ENCODE data around the gene ENHO.

The ENHO gene

DNA sequence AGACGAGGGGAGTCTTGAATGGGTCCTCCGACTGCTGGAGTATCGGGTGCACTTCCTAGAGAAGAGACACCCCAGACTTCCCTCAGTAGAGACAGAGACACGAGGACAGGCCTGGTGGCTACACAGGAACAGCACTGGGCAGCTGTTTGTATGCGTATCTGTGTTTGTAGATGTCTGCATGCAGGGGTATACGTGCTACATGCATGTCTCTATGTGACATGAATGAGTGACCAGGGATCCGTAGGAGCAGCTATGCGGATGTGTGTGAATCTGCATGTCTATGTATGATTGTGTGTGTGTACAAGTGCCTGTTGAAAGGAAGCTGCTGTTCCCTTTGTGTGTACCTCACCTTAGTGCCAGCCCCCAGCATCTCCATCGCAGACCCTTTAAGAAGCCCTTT lies 35.6 kb upstream of the ENHO start:
- H3K27me3 ChIP-seq (replicated peaks; ENCODE audit: control insufficient read depth, insufficient read depth, low read length) = peaks cover 8% of the 10 kb centered on the region
- H3K4me3 ChIP-seq (replicated peaks; ENCODE audit: low read depth, low read length) = no peak overlapping the region
- TF ChIP-seq, protein P1, sequence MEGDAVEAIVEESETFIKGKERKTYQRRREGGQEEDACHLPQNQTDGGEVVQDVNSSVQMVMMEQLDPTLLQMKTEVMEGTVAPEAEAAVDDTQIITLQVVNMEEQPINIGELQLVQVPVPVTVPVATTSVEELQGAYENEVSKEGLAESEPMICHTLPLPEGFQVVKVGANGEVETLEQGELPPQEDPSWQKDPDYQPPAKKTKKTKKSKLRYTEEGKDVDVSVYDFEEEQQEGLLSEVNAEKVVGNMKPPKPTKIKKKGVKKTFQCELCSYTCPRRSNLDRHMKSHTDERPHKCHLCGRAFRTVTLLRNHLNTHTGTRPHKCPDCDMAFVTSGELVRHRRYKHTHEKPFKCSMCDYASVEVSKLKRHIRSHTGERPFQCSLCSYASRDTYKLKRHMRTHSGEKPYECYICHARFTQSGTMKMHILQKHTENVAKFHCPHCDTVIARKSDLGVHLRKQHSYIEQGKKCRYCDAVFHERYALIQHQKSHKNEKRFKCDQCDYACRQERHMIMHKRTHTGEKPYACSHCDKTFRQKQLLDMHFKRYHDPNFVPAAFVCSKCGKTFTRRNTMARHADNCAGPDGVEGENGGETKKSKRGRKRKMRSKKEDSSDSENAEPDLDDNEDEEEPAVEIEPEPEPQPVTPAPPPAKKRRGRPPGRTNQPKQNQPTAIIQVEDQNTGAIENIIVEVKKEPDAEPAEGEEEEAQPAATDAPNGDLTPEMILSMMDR (IDR thresholded peaks at IDR 0.05; ENCODE audit: insufficient read depth, low read length, poor library complexity, severe bottlenecking) = no peak
- no peaks in the 10 kb centered on the region for H3K36me3 ChIP-seq (ENCODE audit: control insufficient read depth, insufficient read depth, low read length)
- no peak for DNase-seq (ENCODE audit: extremely low read depth, insufficient read length)

DNA sequence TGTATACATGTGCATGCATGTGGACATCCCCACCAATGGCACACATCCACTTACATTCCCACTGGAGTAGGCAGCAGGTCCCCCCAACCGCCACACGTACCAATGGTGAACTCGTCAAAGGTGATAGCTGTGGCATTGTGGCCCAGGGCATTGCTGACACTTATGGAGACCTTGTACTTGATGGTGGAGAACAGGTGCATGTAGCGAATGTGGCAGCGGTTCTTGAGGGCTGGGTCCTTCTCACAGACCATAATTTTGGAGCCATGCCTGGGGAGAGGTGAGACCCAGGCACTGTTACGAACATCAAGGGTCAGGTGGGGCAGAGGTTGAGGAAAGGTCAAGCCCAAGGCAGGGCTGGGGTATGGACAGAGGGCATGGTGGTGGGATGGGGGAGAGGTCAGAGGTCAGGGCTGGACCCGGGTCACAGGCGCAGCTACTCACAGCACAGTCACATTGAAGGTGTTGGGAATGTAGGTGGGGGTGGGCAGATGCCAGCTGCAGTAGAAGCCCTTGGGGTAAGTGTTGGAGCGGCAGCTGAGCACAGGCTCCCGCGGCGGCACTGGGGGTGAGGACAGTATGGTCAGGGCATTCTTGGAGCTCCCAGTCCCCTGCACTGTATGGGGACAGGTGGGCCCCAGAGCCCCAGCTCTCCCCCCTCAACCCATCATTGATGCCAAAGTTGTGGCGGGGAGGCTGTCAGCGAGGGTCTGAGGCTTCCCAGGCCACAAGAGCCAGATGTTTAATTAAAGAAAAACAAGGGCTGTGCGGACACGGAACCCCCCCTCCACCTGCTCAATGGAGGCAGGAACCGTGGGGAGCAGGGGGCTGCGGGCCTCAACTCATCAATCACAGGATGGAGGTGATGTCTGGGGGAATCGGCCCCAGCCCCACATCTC lies 34.9 kb upstream of the ENHO start:
- TF ChIP-seq, protein P1 (IDR thresholded peaks at IDR 0.05; ENCODE audit: insufficient read depth, low read length, poor library complexity, severe bottlenecking) = no peak
- H3K27me3 ChIP-seq (replicated peaks; ENCODE audit: control insufficient read depth, insufficient read depth, low read length) = peaks cover 8% of the 10 kb centered on the region
- H3K4me3 ChIP-seq (replicated peaks; ENCODE audit: low read depth, low read length) = no peak overlapping the region
- no peak for DNase-seq (ENCODE audit: extremely low read depth, insufficient read length)
- H3K36me3 ChIP-seq (ENCODE audit: control insufficient read depth, insufficient read depth, low read length) = no peaks in the 10 kb centered on the region

DNA sequence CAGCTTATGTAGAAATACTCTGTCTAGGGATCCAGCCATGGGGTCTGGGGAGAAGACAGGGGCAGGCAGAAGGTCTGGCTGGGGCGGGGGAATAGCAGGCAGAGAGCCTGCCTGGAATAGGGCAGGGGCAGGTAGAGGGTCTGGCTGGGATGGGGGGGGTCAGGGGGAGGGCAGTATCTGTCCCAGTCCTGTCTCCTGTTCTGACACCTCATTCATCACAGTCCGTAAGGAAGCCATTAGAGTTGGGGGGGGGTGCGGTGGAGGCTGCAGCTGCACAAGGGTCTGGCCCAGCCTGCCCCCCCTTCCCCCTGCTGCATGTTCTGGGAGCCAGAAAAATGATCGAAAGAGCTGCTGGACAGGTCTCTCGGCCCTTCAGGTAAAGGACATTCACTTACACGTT lies 34.2 kb upstream of the ENHO start:
- Histone ChIP-seq H3K36me3 (ENCODE audit: control insufficient read depth, insufficient read depth, low read length) (no peaks in the 10 kb centered on the region), H3K27me3 (replicated peaks; ENCODE audit: control insufficient read depth, insufficient read depth, low read length) (peaks cover 8% of the 10 kb centered on the region), H3K4me3 (replicated peaks; ENCODE audit: low read depth, low read length) (no peak overlapping the region)
- DNase-seq (ENCODE audit: extremely low read depth, insufficient read length) = no peak
- TF ChIP-seq, protein P1 (IDR thresholded peaks at IDR 0.05; ENCODE audit: insufficient read depth, low read length, poor library complexity, severe bottlenecking) = no peak

DNA sequence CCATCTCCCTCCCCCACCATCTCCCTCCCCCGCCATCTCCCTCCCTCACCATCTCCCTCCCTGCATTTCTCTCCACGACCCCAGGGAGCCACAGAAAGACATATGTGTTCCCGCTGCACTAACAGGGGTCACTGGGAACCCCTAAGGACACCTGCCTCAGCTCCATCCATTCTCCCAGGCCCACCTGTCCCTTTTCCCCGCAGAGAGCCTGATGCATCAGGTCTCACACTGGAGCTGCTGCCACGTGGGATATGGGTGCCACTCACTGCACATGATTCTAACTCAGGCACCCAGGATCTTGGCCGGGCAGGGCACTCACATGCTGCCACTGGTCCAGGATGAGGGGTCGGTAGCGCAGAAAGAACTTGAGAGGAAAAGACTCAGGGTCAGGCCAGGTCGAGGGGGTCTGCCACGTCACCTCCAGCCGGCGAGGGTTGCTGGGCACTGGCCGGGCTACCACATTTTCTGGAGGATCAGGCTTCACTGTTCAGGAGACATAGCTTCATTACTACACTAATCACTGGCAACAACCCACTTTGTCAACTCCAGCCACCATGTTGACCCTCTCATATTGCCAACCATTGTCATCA lies 33.2 kb upstream of the ENHO start:
- DNase-seq (ENCODE audit: extremely low read depth, insufficient read length) = no peak
- TF ChIP-seq, protein P1 (IDR thresholded peaks at IDR 0.05; ENCODE audit: insufficient read depth, low read length, poor library complexity, severe bottlenecking) = no peak
- no peak overlapping the region for H3K4me3 ChIP-seq (replicated peaks; ENCODE audit: low read depth, low read length)
- H3K27me3 ChIP-seq (replicated peaks; ENCODE audit: control insufficient read depth, insufficient read depth, low read length) = peaks cover 8% of the 10 kb centered on the region
- no peaks in the 10 kb centered on the region for H3K36me3 ChIP-seq (ENCODE audit: control insufficient read depth, insufficient read depth, low read length)

DNA sequence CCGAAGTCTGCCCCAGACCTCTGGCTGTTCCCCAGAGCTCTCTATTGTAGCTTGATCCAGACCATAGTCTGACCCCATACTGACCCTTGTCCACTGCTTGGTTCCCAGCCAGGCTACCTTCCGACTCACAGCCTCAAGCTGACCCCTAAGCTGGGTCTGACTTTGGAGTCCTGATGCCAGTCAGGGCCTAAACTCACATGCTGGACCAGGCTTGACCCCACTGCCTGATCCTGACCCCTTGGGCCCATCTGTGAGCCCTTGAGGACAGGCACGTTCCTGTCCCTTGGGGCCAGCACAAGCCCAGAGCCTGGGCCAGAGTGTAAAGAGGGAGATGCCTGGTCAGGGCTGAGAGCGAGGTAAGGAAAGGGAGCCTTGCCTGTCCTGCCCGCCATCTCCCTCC lies 32.7 kb upstream of the ENHO start:
- Histone ChIP-seq H3K4me3 (replicated peaks; ENCODE audit: low read depth, low read length) (no peak overlapping the region), H3K27me3 (replicated peaks; ENCODE audit: control insufficient read depth, insufficient read depth, low read length) (peaks cover 8% of the 10 kb centered on the region), H3K36me3 (ENCODE audit: control insufficient read depth, insufficient read depth, low read length) (no peaks in the 10 kb centered on the region)
- no peak for DNase-seq (ENCODE audit: extremely low read depth, insufficient read length)
- TF ChIP-seq, protein P1 (IDR thresholded peaks at IDR 0.05; ENCODE audit: insufficient read depth, low read length, poor library complexity, severe bottlenecking) = no peak

All from GM06990 (cell line).